Kidney epithelial cell (primary cell): ENCODE results near the gene LARP4B. TPM values are rescaled to one million over a fixed set of nuclear protein-coding genes. Genes with fewer than 3 reads are reported as not detected.

Source experiments
- DNase-seq: peaks from one replicate; pipeline ENCODE4 v3.0.0-alpha.2; 2010; ENCODE audit warnings: low read depth
- H3K27me3 ChIP-seq: 2 replicates; pipeline ENCODE4 v1.6.0; 2011; ENCODE audit warnings: low read length; ENCODE audit not compliant: control insufficient read depth, insufficient read depth
- H3K36me3 ChIP-seq: 2 replicates; pipeline ENCODE4 v1.5.1; 2011; ENCODE audit warnings: low read length; ENCODE audit not compliant: control insufficient read depth, insufficient read depth
- H3K4me3 ChIP-seq: 2 replicates; pipeline ENCODE4 v1.5.1; 2011; ENCODE audit warnings: low read depth, mild to moderate bottlenecking, control low read depth, low read length
- CTCF ChIP-seq: IDR thresholded peaks from 2 replicates; pipeline ENCODE4 v1.5.1; 2011; ENCODE audit warnings: mild to moderate bottlenecking, moderate library complexity, low read length, control low read depth, inconsistent platforms; ENCODE audit not compliant: insufficient read depth, poor library complexity, severe bottlenecking
- total RNA-seq: library from RNA; depleted of rRNA; stranded (reverse); fragments of >200 nt; gene quantifications from 2 replicates; pipeline ENCODE4 v1.2.3, GENCODE V29; 2015

LARP4B gene
- total RNA-seq, 1 donor from 2014 or later = 64.0 TPM

- no peak for TF ChIP-seq CTCF
- Histone ChIP-seq H3K36me3 (no peaks in the 10 kb centered on the region), H3K4me3 (no peak overlapping the region), H3K27me3 (no peaks in the 10 kb centered on the region)
- DNase-seq = no peak
Observed at GRCh38 chr10:850093-850492, 81.4 kb downstream of the LARP4B start.

- H3K36me3 ChIP-seq = no peaks in the 10 kb centered on the region
- no peak for TF ChIP-seq CTCF
- H3K4me3 ChIP-seq = no peak overlapping the region
- DNase-seq = no peak
- H3K27me3 ChIP-seq = no peaks in the 10 kb centered on the region
Observed at GRCh38 chr10:847868-848267, 83.6 kb downstream of the LARP4B start.

GRCh38 chr10:846126-846685 is 85.3 kb downstream of the LARP4B start:
- no peak for TF ChIP-seq CTCF
- no peak for DNase-seq
- Histone ChIP-seq H3K36me3 (no peaks in the 10 kb centered on the region), H3K27me3 (no peaks in the 10 kb centered on the region), H3K4me3 (no peak overlapping the region)

GRCh38 chr10:845526-845925 is 86.0 kb downstream of the LARP4B start:
- no peak for DNase-seq
- Histone ChIP-seq H3K36me3 (peaks cover 2% of the 10 kb centered on the region), H3K27me3 (no peaks in the 10 kb centered on the region), H3K4me3 (no peak overlapping the region)
- TF ChIP-seq CTCF = no peak

GRCh38 chr10:844552-844951 is 87.0 kb downstream of the LARP4B start:
- no peak overlapping the region for H3K4me3 ChIP-seq
- no peak for DNase-seq
- H3K36me3 ChIP-seq = peaks cover 2% of the 10 kb centered on the region
- TF ChIP-seq CTCF = no peak
- H3K27me3 ChIP-seq = no peaks in the 10 kb centered on the region

- Histone ChIP-seq H3K27me3 (no peaks in the 10 kb centered on the region), H3K4me3 (no peak overlapping the region), H3K36me3 (peaks cover 2% of the 10 kb centered on the region)
- DNase-seq = no peak
- no peak for TF ChIP-seq CTCF
Observed at GRCh38 chr10:843703-844102, 87.8 kb downstream of the LARP4B start.
